ENCODE results near the gene CPXM1.
"Not testable (repeated sequence)": the region's sequence is repeated elsewhere in the genome, so short reads cannot be mapped to it uniquely, and the experiment has no call there.

Gene CPXM1

DNA sequence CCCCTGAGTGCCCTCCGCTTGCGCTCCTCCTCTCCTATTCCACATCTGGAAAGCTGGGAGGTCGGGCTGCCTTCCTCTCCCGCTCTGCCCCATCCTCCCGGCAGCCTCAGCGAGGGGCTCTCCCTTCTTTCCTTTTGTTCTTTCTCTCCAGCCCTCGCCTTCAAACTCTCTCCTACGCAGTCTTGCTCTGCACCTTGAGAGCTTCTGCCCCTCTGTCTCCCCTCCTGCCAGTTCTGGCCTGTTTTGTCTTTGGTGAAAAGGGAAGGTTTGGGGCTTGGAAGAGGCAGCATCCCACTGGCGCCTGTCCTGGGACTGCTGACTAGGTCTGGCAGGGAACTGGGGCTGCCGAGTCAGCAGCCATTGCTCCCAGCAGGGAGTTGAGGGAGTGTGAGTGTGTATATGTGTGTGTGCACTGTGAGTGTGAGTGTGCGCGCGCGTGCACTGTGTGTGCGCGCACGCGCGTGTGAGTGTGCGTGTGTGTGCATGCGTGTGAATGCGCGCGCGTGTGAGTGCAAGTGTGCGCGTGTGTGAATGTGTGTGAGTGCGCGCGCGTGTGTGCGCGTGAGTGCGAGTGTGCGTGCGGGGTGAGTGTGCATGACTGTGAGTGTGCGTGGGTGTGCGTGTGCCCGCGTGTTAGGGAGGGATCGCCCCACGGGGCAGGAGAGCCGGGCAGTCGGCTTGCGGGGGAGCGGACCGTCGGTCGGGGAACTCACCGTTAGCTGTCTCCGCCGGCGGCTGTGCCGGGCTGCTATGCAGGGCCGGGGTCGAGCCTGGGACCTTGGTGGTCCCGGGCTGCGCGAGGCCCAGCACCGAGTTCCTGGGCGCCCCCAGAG lies 523 bp downstream of the CPXM1 start:
- DNase-seq: no peak

DNA sequence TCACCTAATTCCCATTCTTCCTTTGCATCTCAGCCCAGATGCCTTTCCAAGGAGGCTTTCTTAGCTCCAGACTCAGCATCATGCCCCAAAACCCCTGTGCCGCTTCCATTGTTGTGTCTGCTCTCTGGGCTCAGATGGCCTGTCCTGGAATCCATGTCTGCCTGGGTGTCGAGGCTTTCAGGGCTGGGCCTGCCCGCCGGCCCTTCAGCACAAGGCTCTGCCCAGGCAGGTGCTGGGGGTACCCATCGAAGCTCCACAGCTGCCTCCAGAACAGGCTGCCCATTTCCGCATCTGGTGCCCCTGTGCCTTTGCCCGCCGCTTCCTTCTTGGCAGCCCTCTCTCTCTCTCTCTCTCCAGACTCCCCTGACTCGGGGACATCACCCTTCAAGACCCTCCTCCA lies 1.2 kb downstream of the CPXM1 start:
- DNase-seq: no peak

DNA sequence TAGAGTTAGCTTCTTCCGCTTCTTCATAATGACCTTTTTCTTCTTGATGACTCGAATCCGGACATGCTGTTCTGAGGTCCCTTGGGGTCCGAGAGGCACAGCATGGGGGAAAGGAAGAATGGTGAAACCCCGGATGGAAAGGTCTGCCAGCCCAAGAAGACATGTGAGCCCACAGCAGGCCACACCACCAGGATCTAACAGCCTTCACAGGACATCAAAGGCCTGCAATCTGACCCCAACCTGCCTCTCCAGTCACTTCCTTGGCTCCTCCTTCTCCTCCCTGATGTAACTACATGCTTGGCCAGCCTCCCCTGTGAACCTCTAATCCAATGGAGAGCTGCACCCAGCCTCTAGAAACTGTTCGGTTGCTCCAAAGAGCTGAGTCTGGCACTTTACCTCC lies 1.6 kb downstream of the CPXM1 start:
- no peak for DNase-seq

DNA sequence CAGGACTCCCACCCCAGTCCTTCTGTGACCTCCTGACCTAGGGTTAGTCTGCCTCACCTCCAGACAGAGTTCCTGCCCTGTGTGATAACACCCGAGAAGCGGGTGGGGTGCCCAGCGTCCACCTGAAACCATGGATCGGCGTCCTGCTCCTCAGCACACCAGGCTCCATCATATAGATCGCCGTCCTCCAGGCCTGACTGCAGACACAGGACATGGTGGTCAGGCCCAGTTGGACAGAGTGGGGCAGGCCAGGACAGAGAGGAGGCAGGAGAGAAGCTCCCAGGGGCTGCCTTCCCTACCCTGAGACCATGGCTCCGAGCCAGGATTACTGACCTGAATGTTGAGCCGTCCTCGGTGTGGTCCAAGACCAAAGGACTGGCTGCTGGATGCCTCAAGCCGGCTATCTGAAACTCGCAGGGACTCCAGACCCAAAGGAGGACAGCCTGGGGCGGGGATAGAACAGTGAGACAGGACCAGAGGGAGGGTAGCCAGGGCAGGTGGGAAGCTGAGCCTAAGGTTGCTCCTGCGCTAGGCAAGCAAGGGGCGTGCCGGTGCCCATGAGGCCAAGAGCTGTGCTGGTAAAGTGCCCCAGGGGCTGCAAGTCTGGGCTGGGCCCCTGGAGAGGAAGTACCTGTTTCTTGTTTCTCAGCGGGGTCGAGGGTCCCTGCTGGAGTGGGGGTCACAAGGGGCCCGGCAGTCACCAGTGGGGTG lies 2.2 kb downstream of the CPXM1 start:
- no peak for DNase-seq

DNA sequence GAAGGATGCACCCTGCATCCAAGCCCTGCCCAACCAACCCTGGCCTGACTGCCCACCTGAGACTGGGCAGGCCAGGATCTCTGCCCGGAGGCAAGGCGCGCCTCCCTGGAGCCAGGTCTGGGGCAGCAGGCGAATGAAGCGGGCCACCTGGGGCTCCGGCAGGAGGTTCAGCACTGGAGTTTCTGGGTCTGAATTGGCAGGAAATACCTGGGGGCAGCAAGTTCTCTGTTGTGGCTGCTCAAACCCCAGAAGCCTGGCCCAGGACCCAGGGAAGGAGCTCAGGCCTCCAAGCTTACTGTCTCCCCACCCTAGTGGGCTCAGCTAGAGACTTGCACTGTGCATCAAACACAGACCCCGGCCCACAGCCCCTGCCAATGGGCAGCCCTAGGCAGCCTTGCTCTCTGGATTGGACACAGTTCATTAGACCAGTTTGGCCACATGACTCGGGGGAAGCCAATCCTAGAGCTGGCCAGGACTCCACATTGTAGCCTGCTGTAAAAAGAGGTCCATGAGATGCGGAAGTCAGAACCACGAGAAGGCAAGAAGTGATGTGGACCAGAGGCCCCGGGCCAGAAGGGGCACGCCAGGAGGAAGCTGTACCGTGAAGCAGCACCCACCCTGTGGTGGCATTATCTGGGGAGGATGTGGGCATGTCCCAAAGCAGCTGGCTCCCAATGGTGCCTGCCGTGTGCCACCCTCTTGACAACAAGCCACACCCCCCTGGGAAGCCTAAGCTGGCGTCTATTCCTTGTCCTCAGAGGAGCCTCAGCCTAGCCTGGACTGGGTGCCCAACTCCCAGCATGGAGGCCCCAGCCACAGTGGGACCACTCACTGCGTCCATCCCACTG lies 3.1 kb downstream of the CPXM1 start:
- DNase-seq: no peak

DNA sequence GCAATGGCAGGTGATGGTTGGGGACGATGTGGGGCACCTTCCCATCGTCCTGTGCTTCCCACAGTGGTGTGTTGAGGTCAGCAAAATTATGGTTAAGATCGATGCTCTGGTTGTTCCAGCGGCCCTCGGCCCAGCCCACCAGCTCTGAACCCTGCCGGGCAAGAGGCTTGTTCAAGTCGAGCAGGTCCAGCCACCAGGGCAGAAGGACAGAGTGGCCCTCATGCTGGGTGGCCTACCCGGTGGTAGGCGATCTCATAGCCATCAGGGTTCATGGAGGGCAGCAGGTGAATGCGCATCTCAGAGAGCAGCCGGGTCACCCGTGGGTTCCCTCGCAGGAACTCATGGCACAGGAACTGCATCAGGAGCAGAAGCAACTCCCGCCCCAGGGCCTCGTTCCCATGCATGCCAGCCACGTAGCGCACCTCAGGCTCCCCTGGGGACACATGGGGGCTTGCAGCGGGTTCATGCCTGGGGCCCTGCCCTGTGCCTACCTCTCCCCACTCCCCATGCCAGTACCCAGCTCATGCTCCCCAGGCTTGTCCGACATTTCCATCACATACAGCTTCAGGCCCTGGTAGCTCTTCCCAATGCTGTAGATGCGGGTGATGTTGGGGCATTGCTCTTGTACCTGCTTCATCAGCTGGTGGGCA lies 4.3 kb downstream of the CPXM1 start:
- DNase-seq: no peak

DNA sequence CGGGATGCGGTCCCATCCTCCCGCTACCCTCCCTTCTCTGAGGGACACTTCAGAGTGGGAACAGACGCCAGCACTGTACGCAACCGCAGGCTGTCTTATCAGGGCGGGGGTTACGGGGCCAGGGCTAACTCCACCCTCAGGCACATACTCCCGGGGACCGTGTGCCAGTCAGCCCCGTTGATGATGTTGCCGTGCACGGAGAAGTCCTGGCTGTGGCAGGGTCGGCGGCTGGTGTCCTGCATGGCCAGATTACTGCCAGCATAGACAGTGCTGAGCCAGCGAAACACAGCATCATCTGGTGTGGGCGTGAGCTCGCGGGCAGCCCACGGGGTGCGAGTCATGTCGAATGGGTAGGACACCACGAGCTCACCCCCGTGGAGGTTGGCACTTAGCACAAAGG lies 5.0 kb downstream of the CPXM1 start:
- DNase-seq: no peak

DNA sequence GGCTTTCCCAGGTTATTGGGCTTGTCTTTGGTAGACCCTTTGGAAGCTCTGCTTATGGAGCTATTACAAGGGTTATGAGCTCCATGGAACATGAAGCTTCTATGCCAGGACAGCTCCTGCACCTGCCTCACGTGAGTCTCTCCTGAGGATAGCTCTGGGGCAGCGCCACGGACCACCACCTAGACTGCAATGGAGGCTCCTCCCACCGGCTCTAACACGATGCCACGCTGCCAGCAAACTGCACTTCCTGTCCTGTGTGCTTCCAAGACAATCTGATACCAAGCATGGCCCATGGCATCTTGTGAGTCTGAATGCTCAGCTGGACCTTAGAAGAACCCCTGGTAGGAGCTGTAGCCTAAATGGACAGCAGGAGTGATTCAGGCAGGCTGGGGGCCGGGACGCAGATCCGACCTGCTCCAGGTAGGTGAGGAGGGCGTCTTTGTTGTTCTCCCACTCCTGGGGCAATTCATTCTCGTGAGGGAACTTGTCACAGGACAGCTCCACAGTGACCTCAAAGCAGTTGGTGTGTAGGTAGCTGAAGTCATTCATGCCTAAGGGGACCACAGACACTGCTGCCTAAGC lies 5.5 kb downstream of the CPXM1 start:
- no peak for DNase-seq

DNA sequence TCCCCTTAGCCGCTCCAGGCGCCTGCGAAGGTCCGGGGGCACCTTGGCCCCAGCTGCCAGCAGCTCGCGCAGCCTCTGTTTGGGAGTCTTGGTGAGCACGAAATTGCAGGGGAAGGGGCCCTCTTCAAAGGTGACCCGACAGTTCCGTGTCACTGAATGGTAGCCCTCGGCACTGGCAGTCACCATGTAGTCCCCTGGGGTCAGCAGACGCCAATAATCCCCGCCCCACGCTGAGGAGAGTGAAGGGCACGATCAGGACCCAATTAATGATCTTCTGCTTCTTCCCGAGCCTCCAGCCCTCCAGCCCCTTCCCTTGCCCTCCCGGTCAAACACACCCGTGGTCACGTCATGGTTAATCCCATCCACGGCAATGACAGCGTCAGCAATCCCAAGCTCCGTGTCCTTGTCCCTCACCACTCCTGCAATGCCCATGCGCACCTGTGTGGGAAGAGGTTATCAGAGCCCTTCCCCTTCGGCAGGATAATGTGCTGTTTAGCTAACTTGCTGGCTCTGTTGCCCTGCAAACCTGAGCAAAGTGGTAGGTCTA lies 6.2 kb downstream of the CPXM1 start:
- no peak for DNase-seq

DNA sequence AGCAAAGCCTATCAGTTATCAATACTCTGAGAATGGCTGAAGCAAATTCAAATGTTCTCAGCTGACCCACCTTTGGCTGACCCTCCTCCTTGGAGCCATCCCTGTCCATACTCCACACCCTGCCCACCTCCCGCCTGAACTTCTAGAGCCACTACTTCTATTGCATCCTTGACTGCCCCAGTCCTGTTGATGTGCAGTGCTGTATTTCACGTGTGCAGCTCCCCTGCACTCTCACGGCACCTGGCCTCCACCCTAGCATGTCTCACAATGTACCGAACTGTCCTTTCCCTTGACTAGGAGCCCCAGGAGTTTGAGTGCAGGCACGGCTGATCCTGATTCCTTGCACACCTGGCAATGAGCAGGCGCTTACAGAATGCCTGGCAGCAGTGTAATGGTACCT lies 7.0 kb downstream of the CPXM1 start:
- no peak for DNase-seq

DNA sequence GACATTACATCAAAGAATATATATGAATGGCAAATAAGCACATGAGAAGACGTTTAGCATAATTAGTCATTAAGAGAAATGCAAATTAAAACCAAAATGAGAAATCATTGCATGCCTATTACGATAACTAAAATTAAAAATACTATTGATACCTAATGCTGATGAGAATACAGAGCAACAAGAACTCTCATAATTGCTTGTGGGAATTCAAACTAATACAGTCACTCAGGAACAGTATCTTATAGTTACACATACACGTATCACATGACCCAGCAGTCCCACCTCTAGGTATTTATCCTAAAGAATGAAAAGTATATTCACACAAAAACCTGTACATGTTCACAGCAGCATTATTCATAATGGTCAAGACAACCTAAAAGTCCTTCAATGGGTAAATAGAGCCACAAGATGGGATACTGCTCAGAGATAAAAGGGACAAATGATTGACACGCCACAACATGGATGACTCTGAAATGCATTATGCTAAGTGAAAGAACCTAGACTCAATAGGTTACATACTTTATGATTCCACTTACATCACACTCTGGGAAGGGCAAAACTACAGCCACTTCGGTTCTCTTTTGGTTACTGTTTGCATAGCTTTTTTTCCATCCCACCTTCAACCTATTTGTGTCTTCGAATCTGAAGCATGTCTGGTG lies 16.4 kb downstream of the CPXM1 start:
- no peak for DNase-seq

DNA sequence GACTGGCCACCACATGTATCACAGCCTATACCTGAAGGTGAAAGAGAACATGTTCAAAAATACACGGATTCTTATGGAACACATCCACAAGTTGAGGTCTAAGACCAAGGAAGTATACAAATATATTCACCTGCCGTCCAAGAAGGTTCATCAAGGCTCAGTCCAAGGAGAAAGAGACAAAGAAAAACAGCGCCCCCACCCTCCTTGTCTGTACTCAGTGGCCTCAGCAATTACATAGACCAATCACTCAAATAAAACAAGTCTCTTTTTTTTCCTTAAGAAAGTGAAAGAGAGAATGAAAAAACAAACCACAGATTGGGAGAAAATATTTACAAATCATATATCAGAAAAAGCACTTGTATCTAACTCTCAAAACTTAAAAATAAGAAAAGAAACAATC lies 19.5 kb downstream of the CPXM1 start:
- DNase-seq: no peak

DNA sequence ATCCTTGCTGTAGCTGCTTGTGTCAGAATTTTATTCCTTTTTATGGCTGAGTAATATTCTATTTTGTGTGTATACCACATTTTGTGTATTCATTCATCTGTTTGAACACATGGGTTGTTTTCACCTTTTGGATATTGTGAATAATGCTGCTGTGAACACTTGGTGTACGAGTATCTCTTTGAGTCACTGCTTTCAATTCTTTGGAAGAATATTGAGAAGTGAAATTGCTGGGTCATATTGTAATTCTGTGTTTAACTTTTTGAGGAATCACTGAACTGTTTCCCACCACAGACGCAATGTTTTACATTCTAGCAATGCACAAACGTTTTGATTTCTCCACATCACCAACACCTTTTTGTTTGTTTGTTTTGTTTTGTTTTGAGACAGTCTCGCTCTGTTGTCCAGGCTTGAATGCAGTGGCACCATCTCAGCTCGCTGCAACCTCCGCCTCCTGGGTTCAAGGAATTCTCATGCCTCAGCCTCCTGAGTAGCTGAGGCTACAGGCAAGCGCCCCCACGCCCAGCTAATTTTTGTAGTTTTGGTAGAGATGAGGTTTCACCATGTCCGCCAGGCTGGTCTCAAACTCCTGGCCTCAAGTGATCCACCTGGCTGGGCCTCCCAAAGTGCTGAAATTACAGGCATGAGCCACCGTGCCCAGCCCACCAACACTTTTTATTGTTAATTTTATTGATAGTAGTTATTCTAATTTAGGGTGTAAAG lies 21.7 kb downstream of the CPXM1 start:
- no peak for DNase-seq

DNA sequence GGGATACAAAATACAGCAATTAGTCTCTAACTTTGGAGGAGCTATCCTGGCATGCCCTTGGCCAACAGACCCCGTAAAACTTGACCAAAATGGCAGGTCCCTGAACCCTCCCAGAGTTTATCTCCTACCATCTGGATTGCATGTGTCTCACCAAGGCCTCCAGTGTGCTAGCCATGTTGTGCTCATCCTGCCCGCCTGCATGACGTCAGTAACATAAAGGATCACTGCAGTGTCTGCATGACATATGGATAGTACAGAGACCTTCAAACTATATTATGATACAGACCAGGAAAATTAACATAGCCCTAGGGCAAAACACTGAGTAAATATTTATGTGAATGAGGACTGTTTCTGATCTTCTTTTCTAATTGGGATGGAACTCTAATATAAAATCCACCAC lies 25.3 kb downstream of the CPXM1 start:
- DNase-seq: no peak

DNA sequence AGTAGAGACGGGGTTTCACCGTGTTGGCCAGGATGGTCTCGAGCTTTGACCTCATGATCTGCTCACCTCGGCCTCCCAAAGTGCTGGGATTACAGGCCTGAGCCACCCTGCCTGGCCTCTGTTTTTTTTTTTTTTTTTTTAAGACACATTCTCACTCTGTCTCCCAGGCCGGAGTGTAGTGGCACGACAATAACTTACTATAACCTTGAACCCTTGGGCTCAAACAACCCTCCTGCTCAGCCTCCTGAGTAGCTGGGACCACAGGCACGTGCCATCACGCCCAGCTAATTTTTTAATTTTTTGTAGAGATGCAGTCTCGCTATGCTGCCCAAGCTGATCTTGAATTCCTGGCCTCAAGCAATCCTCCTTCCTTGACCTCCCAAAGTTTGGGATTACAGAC lies 26.6 kb downstream of the CPXM1 start:
- DNase-seq: no peak

DNA sequence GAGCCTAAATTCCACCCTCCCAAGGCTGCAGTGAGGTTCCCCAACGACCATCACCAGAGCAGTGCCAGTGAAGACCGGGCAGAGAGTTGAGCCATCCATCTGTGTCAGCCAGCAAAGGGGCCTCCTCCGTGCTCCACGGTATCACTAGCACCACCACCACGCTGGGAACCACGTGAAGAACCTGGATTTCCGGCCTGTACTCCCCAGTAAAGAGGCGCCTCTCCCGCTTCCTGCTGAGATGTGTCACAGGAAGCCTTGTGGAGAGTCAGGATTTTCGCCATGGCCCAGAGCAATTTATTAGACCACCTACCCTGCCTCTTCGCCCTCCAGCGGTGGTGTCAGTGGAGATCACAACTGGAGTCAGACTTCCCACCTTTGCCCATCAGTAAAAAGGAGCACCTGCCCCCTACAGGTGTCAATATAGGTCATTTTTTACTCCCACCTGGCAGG lies 28.8 kb downstream of the CPXM1 start:
- no peak for DNase-seq

DNA sequence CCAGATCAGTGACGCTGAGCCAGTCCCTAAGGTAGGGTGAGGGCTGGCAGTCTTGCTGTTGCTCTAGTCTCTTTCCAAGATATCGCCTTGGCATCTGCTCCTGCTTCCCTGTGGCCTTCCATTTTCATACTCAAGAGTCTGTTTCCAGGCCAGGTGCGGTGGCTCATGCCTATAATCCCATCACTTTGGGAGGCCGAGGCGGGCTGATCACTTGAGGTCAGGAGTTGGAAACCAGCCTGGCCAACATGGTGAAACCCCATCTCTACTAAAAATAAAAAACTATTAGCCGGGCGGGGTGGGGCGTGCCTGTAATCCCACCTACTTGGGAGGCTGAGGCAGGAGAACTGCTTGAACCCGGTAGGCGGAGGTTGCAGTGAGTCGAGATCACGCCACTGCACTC lies 30.3 kb downstream of the CPXM1 start:
- not testable (repeated sequence) for DNase-seq

DNA sequence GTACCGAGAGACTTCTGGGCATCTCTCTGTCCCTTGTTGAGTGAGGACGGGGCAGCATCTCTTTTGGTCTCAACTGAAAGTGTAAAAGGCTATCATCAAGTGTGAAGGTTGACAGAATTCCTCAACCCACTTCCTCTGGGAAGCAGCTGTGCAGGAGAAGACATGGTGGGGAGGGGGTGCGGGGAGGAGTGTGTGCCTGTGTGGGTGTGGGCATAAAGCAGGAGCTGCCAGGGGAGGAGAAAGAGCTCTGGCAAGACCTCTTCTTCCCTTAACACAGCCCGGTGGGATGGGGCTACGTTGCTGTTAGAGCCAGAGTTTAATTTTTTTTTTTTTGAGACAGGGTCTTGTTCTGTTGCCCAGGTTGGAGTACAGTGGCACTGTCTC lies 31.8 kb downstream of the CPXM1 start:
- DNase-seq: no peak

DNA sequence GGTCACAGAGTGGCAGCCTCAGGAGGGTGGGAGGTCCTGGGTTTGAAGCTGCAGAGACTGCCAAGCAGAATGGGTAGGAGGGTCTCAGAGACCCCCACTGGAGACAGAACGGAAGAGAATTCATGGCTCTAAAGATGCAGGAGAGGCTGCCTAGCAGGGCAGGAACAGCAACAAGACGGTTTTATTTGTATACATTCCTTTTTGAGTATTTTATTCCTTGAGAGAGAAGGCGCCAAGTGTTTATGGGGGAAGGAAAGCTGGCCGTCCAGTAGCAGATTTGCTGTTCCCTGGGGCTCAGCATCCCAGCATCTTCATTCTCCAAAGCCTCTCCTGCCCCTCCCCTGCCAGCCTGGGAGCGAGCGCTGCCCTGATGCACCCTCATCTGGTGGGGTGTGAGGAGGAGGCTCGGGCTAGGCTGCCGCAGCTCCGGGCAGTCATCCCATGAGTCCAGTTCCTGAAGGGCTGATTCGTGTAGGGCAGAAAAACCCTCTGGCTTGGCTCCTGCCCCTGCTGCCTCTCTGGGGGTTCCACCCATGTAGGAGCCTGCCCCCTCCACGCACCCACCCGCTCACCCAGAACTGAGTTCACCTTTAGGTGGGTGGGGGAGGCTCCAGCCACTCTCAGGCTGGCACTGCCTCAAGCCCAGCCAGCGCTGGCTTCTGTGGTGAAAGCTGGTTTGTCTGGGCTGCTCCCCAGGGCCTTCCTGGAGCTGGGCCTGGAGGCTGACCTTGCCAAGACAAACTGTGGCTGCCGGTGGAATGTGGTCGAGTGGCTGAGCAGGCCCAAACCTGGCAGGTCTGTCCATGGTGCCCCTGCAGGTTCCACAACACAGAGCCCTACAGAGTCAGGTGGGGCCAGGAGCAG lies 32.4 kb downstream of the CPXM1 start:
- no peak for DNase-seq

DNA sequence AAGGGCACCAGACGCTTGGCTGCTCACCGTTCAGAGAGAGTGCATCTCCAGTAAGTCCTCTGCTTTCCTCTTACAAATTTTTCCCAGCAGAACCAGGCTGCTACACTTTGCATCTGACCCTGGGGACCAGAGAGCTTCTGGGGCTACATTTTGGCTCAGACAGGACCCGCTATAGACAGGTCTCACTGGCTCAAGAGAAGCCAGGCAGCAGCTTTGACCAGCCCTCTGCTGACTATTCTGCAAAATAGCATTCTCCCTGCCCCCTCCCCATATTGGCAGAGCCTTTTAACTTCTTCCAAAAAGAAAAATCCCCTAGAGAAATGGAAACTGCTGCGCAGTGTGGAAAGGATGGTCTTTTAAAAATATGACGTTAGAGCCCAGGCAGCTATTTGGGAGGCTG lies 37.2 kb downstream of the CPXM1 start:
- DNase-seq: no peak
